ENCODE results near the gene STARD13. TPM values are rescaled to one million over a fixed set of nuclear protein-coding genes. Genes with fewer than 3 reads are reported as not detected.

STARD13 gene
- total RNA-seq, 6 experiments from 2014 or later = 27.9 to 38.3 (median 34.5) TPM

- H3K27me3 Mint-ChIP-seq (ENCODE audit: insufficient read depth) = peaks cover 3% of the 10 kb centered on the region; the same call in 1 of the 2 replicates
- DNase-seq = no peak
Observed at GRCh38 chr13:33060815-33061214, 224.7 kb downstream of the STARD13 start.

GRCh38 chr13:33058776-33059327 lies 226.7 kb downstream of the STARD13 start:
- Mint-ChIP-seq H3K9me3 (no peaks in the 10 kb centered on the region), H3K4me1 (ENCODE audit: low read depth) (peaks cover 9% of the 10 kb centered on the region), H3K4me3 (no peak overlapping the region), H3K27ac (no peak overlapping the region), H3K27me3 (ENCODE audit: insufficient read depth) (peaks cover 7% of the 10 kb centered on the region; the same call in 1 of the 2 replicates), H3K36me3 (ENCODE audit: low read depth) (no peaks in the 10 kb centered on the region)
- DNase-seq = no peak
- no peak for TF ChIP-seq CTCF (IDR thresholded peaks at IDR 0.05)

More at GRCh38 chr13:33060815-33061214, 224.7 kb downstream of the STARD13 start:
- Mint-ChIP-seq H3K4me3 (no peak overlapping the region), H3K4me1 (ENCODE audit: low read depth) (peaks cover 9% of the 10 kb centered on the region), H3K36me3 (ENCODE audit: low read depth) (no peaks in the 10 kb centered on the region), H3K9me3 (no peaks in the 10 kb centered on the region), H3K27ac (no peak overlapping the region)
- no peak for TF ChIP-seq CTCF (IDR thresholded peaks at IDR 0.05)

- Mint-ChIP-seq H3K27me3 (ENCODE audit: insufficient read depth) (peaks cover 7% of the 10 kb centered on the region; the same call in 1 of the 2 replicates), H3K9me3 (no peaks in the 10 kb centered on the region), H3K4me3 (no peak overlapping the region), H3K27ac (no peak overlapping the region), H3K4me1 (ENCODE audit: low read depth) (peaks cover 19% of the 10 kb centered on the region), H3K36me3 (ENCODE audit: low read depth) (no peaks in the 10 kb centered on the region)
- peak; percentile 19 for DNase-seq
- TF ChIP-seq CTCF (IDR thresholded peaks at IDR 0.05) = peak; percentile 69
Observed at GRCh38 chr13:33057019-33057780, 228.4 kb downstream of the STARD13 start.

GRCh38 chr13:33053397-33054066 lies 232.0 kb downstream of the STARD13 start:
- Mint-ChIP-seq H3K36me3 (ENCODE audit: low read depth) (no peaks in the 10 kb centered on the region), H3K9me3 (no peaks in the 10 kb centered on the region), H3K27me3 (ENCODE audit: insufficient read depth) (peaks cover 12% of the 10 kb centered on the region), H3K4me1 (ENCODE audit: low read depth) (peaks cover 15% of the 10 kb centered on the region), H3K4me3 (no peak overlapping the region), H3K27ac (no peak overlapping the region; the same call in 1 of the 2 replicates)
- no peak for TF ChIP-seq CTCF (IDR thresholded peaks at IDR 0.05)
- no peak for DNase-seq
